Breast epithelium (tissue), 3 donors: ENCODE measurements around the gene ZNF57.

ENCODE experiments used
- POLR2AphosphoS5 ChIP-seq, 3 donors: sonication (generic); formaldehyde crosslinking; IDR thresholded peaks; one replicate each; pipeline ENCODE4 v1.6.1; 2017; ENCODE audit warnings: antibody characterized with exemption in 3 of 3
- TF ChIP-seq, protein P1 (sequence below), 3 donors: fragments of 450-650 bp; IDR thresholded peaks; one replicate each; pipeline ENCODE4 v1.5.1; 2016 to 2017; ENCODE audit warnings: antibody characterized with exemption in 3 of 3, mild to moderate bottlenecking in 3 of 3, moderate library complexity in 3 of 3

DNA sequence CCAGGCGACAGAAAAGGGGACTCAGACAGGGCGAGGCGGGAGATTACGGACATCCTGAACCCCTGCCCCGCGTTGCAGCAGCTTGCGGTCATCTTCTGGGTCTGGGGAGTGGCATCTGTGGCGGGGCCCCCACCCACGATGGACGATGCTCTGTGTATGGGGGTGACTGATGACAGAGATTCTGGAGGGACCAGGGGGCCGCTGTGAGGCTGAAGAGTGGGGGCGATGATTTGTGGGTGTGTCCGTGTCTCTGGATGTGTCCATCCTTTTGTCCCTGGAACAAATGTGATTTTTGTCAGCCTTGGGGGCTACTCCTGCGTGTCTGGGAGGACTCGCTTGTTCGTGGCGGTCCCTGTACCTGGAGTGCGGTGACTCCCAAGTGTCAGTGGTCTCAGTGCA, 26.3 kb downstream of the ZNF57 start:
- TF ChIP-seq POLR2AphosphoS5 (IDR thresholded peaks at IDR 0.05) = no peak
- TF ChIP-seq, protein P1, sequence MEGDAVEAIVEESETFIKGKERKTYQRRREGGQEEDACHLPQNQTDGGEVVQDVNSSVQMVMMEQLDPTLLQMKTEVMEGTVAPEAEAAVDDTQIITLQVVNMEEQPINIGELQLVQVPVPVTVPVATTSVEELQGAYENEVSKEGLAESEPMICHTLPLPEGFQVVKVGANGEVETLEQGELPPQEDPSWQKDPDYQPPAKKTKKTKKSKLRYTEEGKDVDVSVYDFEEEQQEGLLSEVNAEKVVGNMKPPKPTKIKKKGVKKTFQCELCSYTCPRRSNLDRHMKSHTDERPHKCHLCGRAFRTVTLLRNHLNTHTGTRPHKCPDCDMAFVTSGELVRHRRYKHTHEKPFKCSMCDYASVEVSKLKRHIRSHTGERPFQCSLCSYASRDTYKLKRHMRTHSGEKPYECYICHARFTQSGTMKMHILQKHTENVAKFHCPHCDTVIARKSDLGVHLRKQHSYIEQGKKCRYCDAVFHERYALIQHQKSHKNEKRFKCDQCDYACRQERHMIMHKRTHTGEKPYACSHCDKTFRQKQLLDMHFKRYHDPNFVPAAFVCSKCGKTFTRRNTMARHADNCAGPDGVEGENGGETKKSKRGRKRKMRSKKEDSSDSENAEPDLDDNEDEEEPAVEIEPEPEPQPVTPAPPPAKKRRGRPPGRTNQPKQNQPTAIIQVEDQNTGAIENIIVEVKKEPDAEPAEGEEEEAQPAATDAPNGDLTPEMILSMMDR (IDR thresholded peaks at IDR 0.05) = no peak
